Skeletal muscle satellite cell (primary cell): Measurements from ENCODE around the gene TMEM204.

Experiments
- H3K27me3 ChIP-seq: 2 replicates; pipeline ENCODE4 v1.7.0; 2013; ENCODE audit warnings: low read length; ENCODE audit not compliant: control insufficient read depth, insufficient read depth
- H3K36me3 ChIP-seq: 2 replicates; pipeline ENCODE4 v1.7.0; 2013; ENCODE audit warnings: mild to moderate bottlenecking, control low read depth, low read length; ENCODE audit not compliant: insufficient read depth
- H3K4me1 ChIP-seq: 2 replicates; pipeline ENCODE4 v1.7.0; 2013; ENCODE audit warnings: low read length; ENCODE audit not compliant: control insufficient read depth, insufficient read depth
- H3K4me2 ChIP-seq: 2 replicates; pipeline ENCODE4 v1.7.0; 2013; ENCODE audit warnings: mild to moderate bottlenecking, low read length
- H3K4me3 ChIP-seq: 2 replicates; pipeline ENCODE4 v1.7.0; 2013; ENCODE audit warnings: low read length
- H3K9ac ChIP-seq: 2 replicates; pipeline ENCODE4 v1.7.0; 2013; ENCODE audit warnings: mild to moderate bottlenecking, low read depth, low read length, moderate library complexity
- H3K9me3 ChIP-seq: replicated peaks from 2 replicates; pipeline ENCODE4 v1.7.0; 2013; ENCODE audit warnings: mild to moderate bottlenecking, control low read depth, low read length

The TMEM204 gene

GRCh38 chr16:1557074-1557473 lies 23.6 kb downstream of the TMEM204 start:
- H3K27me3 ChIP-seq, result no peaks in the 10 kb centered on the region
- no peaks in the 10 kb centered on the region for H3K9me3 ChIP-seq
- no peak overlapping the region for H3K9ac ChIP-seq
- H3K4me1 ChIP-seq, result peaks cover 8% of the 10 kb centered on the region
- H3K36me3 ChIP-seq, result peaks cover 28% of the 10 kb centered on the region
- no peak overlapping the region for H3K4me3 ChIP-seq
- no peak overlapping the region for H3K4me2 ChIP-seq

- no peaks in the 10 kb centered on the region for H3K27me3 ChIP-seq
These were observed 24.1 kb downstream of the TMEM204 start for GRCh38 chr16:1557576-1557975.

GRCh38 chr16:1559446-1559975 lies 26.0 kb downstream of the TMEM204 start:
- Histone ChIP-seq H3K4me2 (no peak overlapping the region), H3K36me3 (peaks cover 33% of the 10 kb centered on the region), H3K4me3 (no peak overlapping the region), H3K27me3 (no peaks in the 10 kb centered on the region), H3K4me1 (peaks cover 8% of the 10 kb centered on the region), H3K9me3 (no peaks in the 10 kb centered on the region), H3K9ac (no peak overlapping the region)

More at GRCh38 chr16:1557576-1557975, 24.1 kb downstream of the TMEM204 start:
- Histone ChIP-seq H3K9me3 (no peaks in the 10 kb centered on the region), H3K36me3 (peaks cover 28% of the 10 kb centered on the region), H3K9ac (no peak overlapping the region), H3K4me2 (no peak overlapping the region), H3K4me3 (no peak overlapping the region), H3K4me1 (peaks cover 8% of the 10 kb centered on the region)

GRCh38 chr16:1560153-1560552 lies 26.7 kb downstream of the TMEM204 start:
- no peak overlapping the region for H3K4me2 ChIP-seq
- H3K9me3 ChIP-seq, result no peaks in the 10 kb centered on the region
- no peak overlapping the region for H3K4me3 ChIP-seq
- H3K36me3 ChIP-seq, result peaks cover 27% of the 10 kb centered on the region
- no peaks in the 10 kb centered on the region for H3K27me3 ChIP-seq
- H3K9ac ChIP-seq, result no peak overlapping the region
- H3K4me1 ChIP-seq, result peaks cover 8% of the 10 kb centered on the region

- H3K9me3 ChIP-seq, result no peaks in the 10 kb centered on the region
- H3K27me3 ChIP-seq, result no peaks in the 10 kb centered on the region
- no peak overlapping the region for H3K4me3 ChIP-seq
- H3K4me1 ChIP-seq, result peaks cover 8% of the 10 kb centered on the region
- no peak overlapping the region for H3K9ac ChIP-seq
- H3K36me3 ChIP-seq, result peaks cover 27% of the 10 kb centered on the region
- no peak overlapping the region for H3K4me2 ChIP-seq
These were observed 27.4 kb downstream of the TMEM204 start for GRCh38 chr16:1560866-1561265.

- Histone ChIP-seq H3K27me3 (no peaks in the 10 kb centered on the region), H3K4me1 (peaks cover 4% of the 10 kb centered on the region), H3K9ac (no peak overlapping the region), H3K9me3 (no peaks in the 10 kb centered on the region), H3K36me3 (peaks cover 27% of the 10 kb centered on the region), H3K4me2 (no peak overlapping the region), H3K4me3 (no peak overlapping the region)
These were observed 27.8 kb downstream of the TMEM204 start for GRCh38 chr16:1561266-1561665.

- H3K36me3 ChIP-seq, result peaks cover 27% of the 10 kb centered on the region
- no peaks in the 10 kb centered on the region for H3K27me3 ChIP-seq
- no peak overlapping the region for H3K4me2 ChIP-seq
- no peak overlapping the region for H3K9ac ChIP-seq
- H3K4me1 ChIP-seq, result no peaks in the 10 kb centered on the region
- no peak overlapping the region for H3K4me3 ChIP-seq
- H3K9me3 ChIP-seq, result no peaks in the 10 kb centered on the region
These were observed 28.4 kb downstream of the TMEM204 start for GRCh38 chr16:1561836-1562235.

- Histone ChIP-seq H3K9ac (no peak overlapping the region), H3K36me3 (peaks cover 19% of the 10 kb centered on the region), H3K4me2 (no peak overlapping the region), H3K9me3 (no peaks in the 10 kb centered on the region), H3K4me3 (no peak overlapping the region), H3K27me3 (no peaks in the 10 kb centered on the region), H3K4me1 (no peaks in the 10 kb centered on the region)
These were observed 30.3 kb downstream of the TMEM204 start for GRCh38 chr16:1563786-1564185.

GRCh38 chr16:1564325-1564724 lies 30.9 kb downstream of the TMEM204 start:
- Histone ChIP-seq H3K9ac (no peak overlapping the region), H3K4me1 (no peaks in the 10 kb centered on the region), H3K4me2 (no peak overlapping the region), H3K4me3 (no peak overlapping the region), H3K9me3 (no peaks in the 10 kb centered on the region), H3K36me3 (peaks cover 16% of the 10 kb centered on the region), H3K27me3 (no peaks in the 10 kb centered on the region)

GRCh38 chr16:1565083-1565805 lies 31.8 kb downstream of the TMEM204 start:
- H3K4me2 ChIP-seq, result no peak overlapping the region
- peaks cover 13% of the 10 kb centered on the region for H3K36me3 ChIP-seq
- no peaks in the 10 kb centered on the region for H3K4me1 ChIP-seq
- no peaks in the 10 kb centered on the region for H3K9me3 ChIP-seq
- no peaks in the 10 kb centered on the region for H3K27me3 ChIP-seq
- H3K4me3 ChIP-seq, result no peak overlapping the region
- H3K9ac ChIP-seq, result no peak overlapping the region

GRCh38 chr16:1567988-1568387 lies 34.5 kb downstream of the TMEM204 start:
- H3K27me3 ChIP-seq, result no peaks in the 10 kb centered on the region
- H3K9ac ChIP-seq, result no peak overlapping the region
- no peaks in the 10 kb centered on the region for H3K4me1 ChIP-seq
- no peaks in the 10 kb centered on the region for H3K9me3 ChIP-seq
- H3K36me3 ChIP-seq, result peaks cover 11% of the 10 kb centered on the region
- no peak overlapping the region for H3K4me2 ChIP-seq
- H3K4me3 ChIP-seq, result no peak overlapping the region
